ENCODE measurements around the gene PRR18. TPM values are rescaled to one million over a fixed set of nuclear protein-coding genes. Genes with fewer than 3 reads are reported as not detected.

The PRR18 gene
- total and polyA plus RNA-seq, 9 of the 15 experiments (the other 6 are each of a cell fraction or from before 2014, with no cell fraction given): not detected

GRCh38 chr6:166286839-166287271 is 21.3 kb downstream of the PRR18 start (continued):
- TF ChIP-seq IRF1 (CRISPR knock-in tag; IDR thresholded peaks at IDR 0.05; ENCODE audit: borderline replicate concordance): no peak
- no peak for TF ChIP-seq ARNT (IDR thresholded peaks at IDR 0.05)
- no peak for TF ChIP-seq SETDB1 (IDR thresholded peaks at IDR 0.05; ENCODE audit: low read length)
- TF ChIP-seq ZNF140 (CRISPR knock-in tag; IDR thresholded peaks at IDR 0.05): no peak
- peak; percentile 53; the same call in 1 of the 2 replicates for TF ChIP-seq NFE2 (IDR thresholded peaks at IDR 0.05; ENCODE audit: low read depth)
- TF ChIP-seq ZNF395 (CRISPR knock-in tag; IDR thresholded peaks at IDR 0.05): no peak
- TF ChIP-seq RBM22 (IDR thresholded peaks at IDR 0.05; ENCODE audit: low read depth, low read length, poor library complexity, severe bottlenecking): no peak
- no peak for TF ChIP-seq EGR1 (conservative IDR thresholded peaks at IDR 0.05)
- no peak for TF ChIP-seq POLR3A (IDR thresholded peaks at IDR 0.05; ENCODE audit: borderline replicate concordance, extremely low read depth, insufficient read depth, insufficient read length)
- peak; percentile 20; the same call in 1 of the 2 replicates for TF ChIP-seq SMARCA4 (IDR thresholded peaks at IDR 0.05)
- peak; percentile 64; the same call in 1 of the 2 replicates for TF ChIP-seq HMBOX1 (IDR thresholded peaks at IDR 0.05)
- TF ChIP-seq ZNF699 (CRISPR knock-in tag; IDR thresholded peaks at IDR 0.05; ENCODE audit: insufficient replicate concordance): no peak
- TF ChIP-seq COPS2 (conservative IDR thresholded peaks at IDR 0.05): no peak
- no peak for TF ChIP-seq NFXL1 (CRISPR knock-in tag; IDR thresholded peaks at IDR 0.05)
- TF ChIP-seq NR1H2 (CRISPR knock-in tag; IDR thresholded peaks at IDR 0.05): no peak
- TF ChIP-seq PURB (CRISPR knock-in tag; IDR thresholded peaks at IDR 0.05; ENCODE audit: low read depth): no peak
- TF ChIP-seq RFX5 (IDR thresholded peaks at IDR 0.05; ENCODE audit: low read depth, low read length): no peak
- TF ChIP-seq FUS (optimal IDR thresholded peaks at IDR 0.05; ENCODE audit: low read depth, low read length): no peak
- no peak for TF ChIP-seq ZHX1 (conservative IDR thresholded peaks at IDR 0.05; ENCODE audit: low read length)
- no peak for TF ChIP-seq ZFP91 (CRISPR knock-in tag; IDR thresholded peaks at IDR 0.05)
- TF ChIP-seq ZBTB2 (IDR thresholded peaks at IDR 0.05): no peak

Data from K562 (cell line).